Upper lobe of right lung (tissue), 1 donor: ENCODE data around the gene GNAQ. TPM values are rescaled to one million over a fixed set of nuclear protein-coding genes. Genes with fewer than 3 reads are reported as not detected.

Experiments
- ATAC-seq: fragments of 200-7000 bp; cut with Tn5 transposase; one replicate; pipeline ENCODE4 v1.9.1; 2020; ENCODE audit warnings: mild to moderate bottlenecking, moderate library complexity
- DNase-seq: peaks from one replicate; pipeline ENCODE4 v3.0.0-alpha.2; 2020
- H3K27ac ChIP-seq: fragments of 200-600 bp; one replicate; pipeline ENCODE4 v1.8.0; 2022
- H3K27me3 ChIP-seq: fragments of 200-600 bp; one replicate; pipeline ENCODE4 v1.8.0; 2022; ENCODE audit warnings: mild to moderate bottlenecking
- H3K36me3 ChIP-seq: fragments of 200-600 bp; one replicate; pipeline ENCODE4 v1.8.0; 2022
- H3K4me1 ChIP-seq: fragments of 200-600 bp; one replicate; pipeline ENCODE4 v1.8.0; 2022
- H3K4me3 ChIP-seq: fragments of 200-600 bp; one replicate; pipeline ENCODE4 v1.8.0; 2022; ENCODE audit warnings: mild to moderate bottlenecking
- H3K9me3 ChIP-seq: fragments of 200-600 bp; one replicate; pipeline ENCODE4 v1.8.0; 2022
- intact Hi-C: fragments of 100-400 bp; cut with DNase I; formaldehyde crosslinking; loops from one replicate; pipeline ENCODE4 v1.11.0; 2022
- total RNA-seq: library from RNA; stranded (reverse); fragmentation: NEBNext Ultra II Directional; extraction: Animal tissue kit (Norgen Biotek cat#: 25700); gene quantifications from one replicate; pipeline ENCODE4 v1.2.1, GENCODE V29; 2021
- TF ChIP-seq, protein P1 (sequence below): fragments of 200-600 bp; IDR thresholded peaks from one replicate; pipeline ENCODE4 v1.8.0; 2022; ENCODE audit warnings: antibody characterized with exemption
- donor health status: DM: no; HTN: yes; CAD: no; lungs with severe emphysema.

The GNAQ gene
- total RNA-seq, 1 donor from 2014 or later, result 132 TPM

DNA sequence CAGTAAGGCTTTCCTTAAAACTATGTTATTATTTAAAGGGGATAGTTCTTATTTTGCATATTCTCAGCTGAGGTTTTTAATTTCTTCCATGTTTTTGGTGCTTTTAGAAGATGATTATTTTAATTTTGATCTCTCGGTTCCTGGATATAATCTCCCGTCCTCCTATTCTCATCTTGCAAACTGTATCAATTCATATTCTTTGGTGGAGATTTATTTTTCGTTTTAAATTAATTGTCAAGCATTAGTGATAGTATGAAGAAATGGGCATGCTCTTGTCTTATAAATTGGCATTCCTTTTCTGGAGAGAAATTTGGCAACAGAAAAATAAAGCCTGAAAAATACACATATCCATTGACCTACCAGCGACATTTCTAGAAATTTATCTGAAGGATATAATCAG is 15.5 kb upstream of the GNAQ start:
- Histone ChIP-seq H3K36me3 (no peaks in the 10 kb centered on the region), H3K27ac (no peak overlapping the region), H3K4me3 (no peak overlapping the region), H3K9me3 (no peaks in the 10 kb centered on the region), H3K27me3 (no peaks in the 10 kb centered on the region), H3K4me1 (no peaks in the 10 kb centered on the region)
- ATAC-seq, result no peak
- intact Hi-C loops, result no loop called here
- TF ChIP-seq, protein P1, sequence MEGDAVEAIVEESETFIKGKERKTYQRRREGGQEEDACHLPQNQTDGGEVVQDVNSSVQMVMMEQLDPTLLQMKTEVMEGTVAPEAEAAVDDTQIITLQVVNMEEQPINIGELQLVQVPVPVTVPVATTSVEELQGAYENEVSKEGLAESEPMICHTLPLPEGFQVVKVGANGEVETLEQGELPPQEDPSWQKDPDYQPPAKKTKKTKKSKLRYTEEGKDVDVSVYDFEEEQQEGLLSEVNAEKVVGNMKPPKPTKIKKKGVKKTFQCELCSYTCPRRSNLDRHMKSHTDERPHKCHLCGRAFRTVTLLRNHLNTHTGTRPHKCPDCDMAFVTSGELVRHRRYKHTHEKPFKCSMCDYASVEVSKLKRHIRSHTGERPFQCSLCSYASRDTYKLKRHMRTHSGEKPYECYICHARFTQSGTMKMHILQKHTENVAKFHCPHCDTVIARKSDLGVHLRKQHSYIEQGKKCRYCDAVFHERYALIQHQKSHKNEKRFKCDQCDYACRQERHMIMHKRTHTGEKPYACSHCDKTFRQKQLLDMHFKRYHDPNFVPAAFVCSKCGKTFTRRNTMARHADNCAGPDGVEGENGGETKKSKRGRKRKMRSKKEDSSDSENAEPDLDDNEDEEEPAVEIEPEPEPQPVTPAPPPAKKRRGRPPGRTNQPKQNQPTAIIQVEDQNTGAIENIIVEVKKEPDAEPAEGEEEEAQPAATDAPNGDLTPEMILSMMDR, result no peak
- DNase-seq, result no peak

DNA sequence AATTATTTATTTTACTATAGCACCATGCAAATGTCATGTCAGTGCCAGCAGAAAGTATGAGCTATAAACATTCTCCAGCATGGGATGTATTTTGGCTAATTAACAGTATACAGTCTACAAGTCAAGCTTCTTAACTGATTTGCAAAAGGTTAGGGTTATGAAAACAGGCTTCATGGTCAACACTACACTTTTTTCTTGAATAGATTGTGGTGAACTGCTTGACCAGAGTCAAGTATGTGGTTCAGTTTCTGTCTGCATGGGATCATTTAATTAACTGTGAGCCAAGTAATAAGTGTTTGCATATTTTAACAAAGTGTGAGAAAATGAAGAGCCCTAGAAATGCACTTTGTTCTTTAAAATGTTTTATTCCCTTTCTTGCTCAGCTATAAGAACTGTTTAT is 14.5 kb upstream of the GNAQ start:
- Histone ChIP-seq H3K36me3 (no peaks in the 10 kb centered on the region), H3K4me3 (no peak overlapping the region), H3K27ac (no peak overlapping the region), H3K9me3 (no peaks in the 10 kb centered on the region), H3K27me3 (no peaks in the 10 kb centered on the region), H3K4me1 (no peaks in the 10 kb centered on the region)
- TF ChIP-seq, protein P1, result no peak
- intact Hi-C loops, result no loop called here
- DNase-seq (no peak), ATAC-seq (no peak)

DNA sequence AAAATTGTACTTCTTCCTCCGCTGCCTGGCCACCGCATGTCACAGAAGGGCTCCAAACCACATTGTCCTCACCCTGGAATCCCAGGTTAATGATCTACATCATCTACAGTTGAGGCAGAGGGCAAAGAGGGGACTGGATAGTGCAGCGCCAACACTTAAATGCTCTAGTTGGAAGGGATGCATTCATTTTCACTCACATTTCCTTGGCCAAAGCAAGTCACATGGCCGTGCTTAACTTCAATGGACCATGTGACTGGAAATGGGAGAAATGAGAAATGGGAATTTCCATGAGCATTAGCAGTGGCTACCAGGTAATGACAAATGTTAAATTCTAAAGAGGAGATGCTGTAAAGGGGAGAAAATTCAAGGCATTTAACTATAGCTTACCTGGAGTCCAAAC is 13.3 kb upstream of the GNAQ start:
- Histone ChIP-seq H3K36me3 (no peaks in the 10 kb centered on the region), H3K9me3 (no peaks in the 10 kb centered on the region), H3K4me1 (no peaks in the 10 kb centered on the region), H3K27ac (no peak overlapping the region), H3K27me3 (no peaks in the 10 kb centered on the region), H3K4me3 (no peak overlapping the region)
- intact Hi-C loops, result no loop called here
- ATAC-seq (no peak), DNase-seq (no peak)
- TF ChIP-seq, protein P1, result no peak

DNA sequence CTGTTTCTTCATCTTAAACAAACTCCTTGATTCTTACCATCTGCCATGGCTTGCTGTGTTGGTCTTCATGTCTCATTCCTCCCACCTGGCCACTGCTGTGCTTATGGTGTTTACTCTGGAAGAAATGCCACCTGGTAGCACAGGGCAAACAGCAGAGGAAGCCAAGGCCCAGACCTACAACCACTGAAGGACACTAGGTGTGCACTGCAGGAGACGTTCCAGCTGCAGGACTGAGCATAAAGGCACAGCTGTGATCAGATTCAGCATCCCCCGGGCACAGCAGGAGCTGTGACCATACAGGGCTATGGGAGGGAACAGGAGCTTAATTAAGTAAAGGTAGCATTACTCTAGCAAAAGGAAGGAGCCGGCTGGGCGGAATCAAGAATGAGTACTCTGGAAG is 12.6 kb upstream of the GNAQ start:
- H3K4me1 ChIP-seq, result no peaks in the 10 kb centered on the region
- H3K9me3 ChIP-seq, result no peaks in the 10 kb centered on the region
- H3K4me3 ChIP-seq, result no peak overlapping the region
- H3K27me3 ChIP-seq, result no peaks in the 10 kb centered on the region
- ATAC-seq (peak; percentile 35), DNase-seq (no peak)
- H3K27ac ChIP-seq, result no peak overlapping the region
- H3K36me3 ChIP-seq, result no peaks in the 10 kb centered on the region
- intact Hi-C loops, result no loop called here
- TF ChIP-seq, protein P1, result no peak

DNA sequence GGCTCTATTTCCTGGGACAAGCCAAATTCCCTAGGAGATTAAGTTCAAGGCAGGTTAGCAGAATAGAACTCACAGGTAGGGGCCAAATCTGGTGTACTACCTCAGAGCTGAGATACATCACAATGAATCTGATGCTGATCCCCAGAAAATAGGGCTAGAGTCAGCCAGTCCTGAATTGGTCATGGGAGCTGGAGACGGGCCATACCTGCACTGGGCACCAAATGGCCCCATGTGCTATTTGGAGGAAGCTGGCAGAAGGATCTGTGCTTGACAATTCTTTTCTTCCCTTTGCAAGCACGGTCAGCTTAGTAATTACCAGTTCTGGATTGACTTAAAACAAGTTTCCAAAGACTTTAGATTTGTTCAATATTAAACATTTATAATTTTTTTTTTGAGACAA is 10.4 kb upstream of the GNAQ start:
- TF ChIP-seq, protein P1, result no peak
- H3K36me3 ChIP-seq, result no peaks in the 10 kb centered on the region
- no peaks in the 10 kb centered on the region for H3K9me3 ChIP-seq
- H3K27ac ChIP-seq, result no peak overlapping the region
- H3K4me3 ChIP-seq, result no peak overlapping the region
- H3K27me3 ChIP-seq, result no peaks in the 10 kb centered on the region
- no peak for DNase-seq
- ATAC-seq, result no peak
- intact Hi-C loops, result no loop called here
- H3K4me1 ChIP-seq, result no peaks in the 10 kb centered on the region

DNA sequence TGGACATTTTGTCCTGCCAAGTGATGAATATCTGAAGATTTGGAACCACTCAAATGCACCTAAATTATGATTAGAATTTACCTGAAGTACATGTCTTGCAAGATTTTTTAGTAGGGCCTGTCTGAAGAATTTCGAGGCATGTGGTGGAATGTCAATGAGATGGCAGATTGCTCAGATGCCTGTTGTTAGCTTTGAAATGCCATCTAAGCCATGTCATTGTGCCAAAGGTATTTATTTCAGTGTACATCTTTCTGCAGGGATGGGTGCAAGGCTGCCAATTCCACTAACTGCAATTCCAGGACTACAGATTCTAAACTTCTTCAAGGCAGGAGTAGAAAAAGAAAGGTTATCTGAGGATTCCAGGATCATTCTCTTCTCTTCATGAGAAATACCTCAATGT is 9.1 kb upstream of the GNAQ start:
- Histone ChIP-seq H3K9me3 (no peaks in the 10 kb centered on the region), H3K4me3 (no peak overlapping the region), H3K27ac (no peak overlapping the region), H3K27me3 (no peaks in the 10 kb centered on the region), H3K4me1 (no peaks in the 10 kb centered on the region), H3K36me3 (no peaks in the 10 kb centered on the region)
- ATAC-seq (peak; percentile 83), DNase-seq (no peak)
- TF ChIP-seq, protein P1, result no peak
- intact Hi-C loops, result no loop called here
